Measurements from ENCODE around the gene IL9R. TPM values are rescaled to one million over a fixed set of nuclear protein-coding genes. Genes with fewer than 3 reads are reported as not detected.
A peak's percentile ranks its signal among the peaks of the same experiment; 100 is the strongest.

The IL9R gene
- total and polyA plus RNA-seq, 9 of the 15 experiments (the other 6 are each of a cell fraction or from before 2014, with no cell fraction given): 0.58 to 2.7 (median 1.6) TPM

GRCh38 chrX:156001667-156002021 is 4.1 kb downstream of the IL9R start (continued):
- TF ChIP-seq NKRF (IDR thresholded peaks at IDR 0.05; ENCODE audit: borderline replicate concordance): no peak
- TF ChIP-seq, protein P1, sequence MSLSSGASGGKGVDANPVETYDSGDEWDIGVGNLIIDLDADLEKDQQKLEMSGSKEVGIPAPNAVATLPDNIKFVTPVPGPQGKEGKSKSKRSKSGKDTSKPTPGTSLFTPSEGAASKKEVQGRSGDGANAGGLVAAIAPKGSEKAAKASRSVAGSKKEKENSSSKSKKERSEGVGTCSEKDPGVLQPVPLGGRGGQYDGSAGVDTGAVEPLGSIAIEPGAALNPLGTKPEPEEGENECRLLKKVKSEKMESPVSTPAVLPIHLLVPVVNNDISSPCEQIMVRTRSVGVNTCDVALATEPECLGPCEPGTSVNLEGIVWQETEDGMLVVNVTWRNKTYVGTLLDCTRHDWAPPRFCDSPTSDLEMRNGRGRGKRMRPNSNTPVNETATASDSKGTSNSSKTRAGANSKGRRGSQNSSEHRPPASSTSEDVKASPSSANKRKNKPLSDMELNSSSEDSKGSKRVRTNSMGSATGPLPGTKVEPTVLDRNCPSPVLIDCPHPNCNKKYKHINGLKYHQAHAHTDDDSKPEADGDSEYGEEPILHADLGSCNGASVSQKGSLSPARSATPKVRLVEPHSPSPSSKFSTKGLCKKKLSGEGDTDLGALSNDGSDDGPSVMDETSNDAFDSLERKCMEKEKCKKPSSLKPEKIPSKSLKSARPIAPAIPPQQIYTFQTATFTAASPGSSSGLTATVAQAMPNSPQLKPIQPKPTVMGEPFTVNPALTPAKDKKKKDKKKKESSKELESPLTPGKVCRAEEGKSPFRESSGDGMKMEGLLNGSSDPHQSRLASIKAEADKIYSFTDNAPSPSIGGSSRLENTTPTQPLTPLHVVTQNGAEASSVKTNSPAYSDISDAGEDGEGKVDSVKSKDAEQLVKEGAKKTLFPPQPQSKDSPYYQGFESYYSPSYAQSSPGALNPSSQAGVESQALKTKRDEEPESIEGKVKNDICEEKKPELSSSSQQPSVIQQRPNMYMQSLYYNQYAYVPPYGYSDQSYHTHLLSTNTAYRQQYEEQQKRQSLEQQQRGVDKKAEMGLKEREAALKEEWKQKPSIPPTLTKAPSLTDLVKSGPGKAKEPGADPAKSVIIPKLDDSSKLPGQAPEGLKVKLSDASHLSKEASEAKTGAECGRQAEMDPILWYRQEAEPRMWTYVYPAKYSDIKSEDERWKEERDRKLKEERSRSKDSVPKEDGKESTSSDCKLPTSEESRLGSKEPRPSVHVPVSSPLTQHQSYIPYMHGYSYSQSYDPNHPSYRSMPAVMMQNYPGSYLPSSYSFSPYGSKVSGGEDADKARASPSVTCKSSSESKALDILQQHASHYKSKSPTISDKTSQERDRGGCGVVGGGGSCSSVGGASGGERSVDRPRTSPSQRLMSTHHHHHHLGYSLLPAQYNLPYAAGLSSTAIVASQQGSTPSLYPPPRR (CRISPR knock-in tag; IDR thresholded peaks at IDR 0.05; ENCODE audit: borderline replicate concordance): no peak
- TF ChIP-seq, protein P2, sequence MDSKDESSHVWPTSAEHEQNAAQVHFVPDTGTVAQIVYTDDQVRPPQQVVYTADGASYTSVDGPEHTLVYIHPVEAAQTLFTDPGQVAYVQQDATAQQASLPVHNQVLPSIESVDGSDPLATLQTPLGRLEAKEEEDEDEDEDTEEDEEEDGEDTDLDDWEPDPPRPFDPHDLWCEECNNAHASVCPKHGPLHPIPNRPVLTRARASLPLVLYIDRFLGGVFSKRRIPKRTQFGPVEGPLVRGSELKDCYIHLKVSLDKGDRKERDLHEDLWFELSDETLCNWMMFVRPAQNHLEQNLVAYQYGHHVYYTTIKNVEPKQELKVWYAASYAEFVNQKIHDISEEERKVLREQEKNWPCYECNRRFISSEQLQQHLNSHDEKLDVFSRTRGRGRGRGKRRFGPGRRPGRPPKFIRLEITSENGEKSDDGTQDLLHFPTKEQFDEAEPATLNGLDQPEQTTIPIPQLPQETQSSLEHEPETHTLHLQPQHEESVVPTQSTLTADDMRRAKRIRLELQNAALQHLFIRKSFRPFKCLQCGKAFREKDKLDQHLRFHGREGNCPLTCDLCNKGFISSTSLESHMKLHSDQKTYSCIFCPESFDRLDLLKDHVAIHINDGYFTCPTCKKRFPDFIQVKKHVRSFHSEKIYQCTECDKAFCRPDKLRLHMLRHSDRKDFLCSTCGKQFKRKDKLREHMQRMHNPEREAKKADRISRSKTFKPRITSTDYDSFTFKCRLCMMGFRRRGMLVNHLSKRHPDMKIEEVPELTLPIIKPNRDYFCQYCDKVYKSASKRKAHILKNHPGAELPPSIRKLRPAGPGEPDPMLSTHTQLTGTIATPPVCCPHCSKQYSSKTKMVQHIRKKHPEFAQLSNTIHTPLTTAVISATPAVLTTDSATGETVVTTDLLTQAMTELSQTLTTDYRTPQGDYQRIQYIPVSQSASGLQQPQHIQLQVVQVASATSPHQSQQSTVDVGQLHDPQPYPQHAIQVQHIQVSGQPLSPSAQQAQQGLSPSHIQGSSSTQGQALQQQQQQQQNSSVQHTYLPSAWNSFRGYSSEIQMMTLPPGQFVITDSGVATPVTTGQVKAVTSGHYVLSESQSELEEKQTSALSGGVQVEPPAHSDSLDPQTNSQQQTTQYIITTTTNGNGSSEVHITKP (IDR thresholded peaks at IDR 0.05; ENCODE audit: partially characterized antibody): no peak
- TF ChIP-seq ETS2 (tag; IDR thresholded peaks at IDR 0.05; ENCODE audit: borderline replicate concordance, poor library complexity, severe bottlenecking): no peak
- no peak for TF ChIP-seq ARID2 (IDR thresholded peaks at IDR 0.05)
- no peak for TF ChIP-seq MBD1 (CRISPR knock-in tag; IDR thresholded peaks at IDR 0.05)
- TF ChIP-seq ZBTB49 (CRISPR knock-in tag; IDR thresholded peaks at IDR 0.05; ENCODE audit: borderline replicate concordance): no peak
- no peak for TF ChIP-seq PTTG1 (tag; IDR thresholded peaks at IDR 0.05; ENCODE audit: low read depth)
- TF ChIP-seq, protein P3, sequence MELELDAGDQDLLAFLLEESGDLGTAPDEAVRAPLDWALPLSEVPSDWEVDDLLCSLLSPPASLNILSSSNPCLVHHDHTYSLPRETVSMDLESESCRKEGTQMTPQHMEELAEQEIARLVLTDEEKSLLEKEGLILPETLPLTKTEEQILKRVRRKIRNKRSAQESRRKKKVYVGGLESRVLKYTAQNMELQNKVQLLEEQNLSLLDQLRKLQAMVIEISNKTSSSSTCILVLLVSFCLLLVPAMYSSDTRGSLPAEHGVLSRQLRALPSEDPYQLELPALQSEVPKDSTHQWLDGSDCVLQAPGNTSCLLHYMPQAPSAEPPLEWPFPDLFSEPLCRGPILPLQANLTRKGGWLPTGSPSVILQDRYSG (tag; conservative IDR thresholded peaks at IDR 0.05; ENCODE audit: low read depth): peak; percentile 50; the same call in 1 of the 2 replicates
- no peak for TF ChIP-seq RFX5 (IDR thresholded peaks at IDR 0.05; ENCODE audit: low read depth, low read length)
